ENCODE measurements around the gene SNHG17.
A peak's percentile ranks its signal among the peaks of the same experiment; 100 is the strongest.
"Not testable (repeated sequence)": the region's sequence is repeated elsewhere in the genome, so short reads cannot be mapped to it uniquely, and the experiment has no call there.

SNHG17 gene

GRCh38 chr20:38435555-38435939 is 419 bp upstream of the SNHG17 start:
- ATAC-seq (replicated peaks), result peak; percentile 6 to 10
- no peak for DNase-seq

DNA sequence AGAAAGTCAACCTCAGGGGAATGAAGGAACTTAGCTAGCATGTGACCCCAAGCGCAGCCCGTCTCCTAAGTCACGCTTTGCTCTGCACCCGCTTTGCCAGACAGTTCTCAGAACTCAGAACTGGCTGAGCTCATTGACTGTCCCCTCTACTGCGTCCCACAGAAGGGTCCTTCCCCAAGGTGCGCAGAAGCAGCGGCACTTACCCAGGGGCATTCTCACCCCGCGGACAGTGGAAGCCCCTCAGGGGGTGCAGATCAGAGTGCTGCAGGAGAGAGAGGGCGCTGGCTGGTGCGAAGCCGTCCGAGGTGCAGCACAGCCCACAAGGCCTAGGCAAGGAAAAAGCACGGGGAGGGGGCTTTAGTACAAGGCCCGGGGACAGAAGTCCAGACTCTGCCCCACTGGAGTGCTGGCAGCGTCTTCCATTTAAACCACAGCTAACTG is 807 bp downstream of the SNHG17 start:
- H3K9me3 Mint-ChIP-seq, result no peaks in the 10 kb centered on the region
- H3K4me3 Mint-ChIP-seq, result peak overlapping the region; percentile 91 to 92
- ATAC-seq (replicated peaks) (peak; percentile 53 to 54), DNase-seq (peak; percentile 19)
- H3K36me3 Mint-ChIP-seq, result peaks cover 38 to 52% of the 10 kb centered on the region in 2 donors
- peak overlapping the region; percentile 98 for H3K27ac Mint-ChIP-seq
- peaks cover 0 to 9% of the 10 kb centered on the region in 2 donors for H3K27me3 Mint-ChIP-seq
- H3K4me1 Mint-ChIP-seq, result peaks cover 31 to 43% of the 10 kb centered on the region in 2 donors

More at GRCh38 chr20:38435555-38435939, 419 bp upstream of the SNHG17 start:
- H3K4me3 Mint-ChIP-seq, result peak overlapping the region; percentile 91 to 92
- peak overlapping the region; percentile 98 for H3K27ac Mint-ChIP-seq
- peaks cover 26 to 36% of the 10 kb centered on the region in 2 donors for H3K4me1 Mint-ChIP-seq
- H3K36me3 Mint-ChIP-seq, result peaks cover 33 to 45% of the 10 kb centered on the region in 2 donors
- H3K9me3 Mint-ChIP-seq, result no peaks in the 10 kb centered on the region
- H3K27me3 Mint-ChIP-seq, result peaks cover 0 to 12% of the 10 kb centered on the region in 2 donors

DNA sequence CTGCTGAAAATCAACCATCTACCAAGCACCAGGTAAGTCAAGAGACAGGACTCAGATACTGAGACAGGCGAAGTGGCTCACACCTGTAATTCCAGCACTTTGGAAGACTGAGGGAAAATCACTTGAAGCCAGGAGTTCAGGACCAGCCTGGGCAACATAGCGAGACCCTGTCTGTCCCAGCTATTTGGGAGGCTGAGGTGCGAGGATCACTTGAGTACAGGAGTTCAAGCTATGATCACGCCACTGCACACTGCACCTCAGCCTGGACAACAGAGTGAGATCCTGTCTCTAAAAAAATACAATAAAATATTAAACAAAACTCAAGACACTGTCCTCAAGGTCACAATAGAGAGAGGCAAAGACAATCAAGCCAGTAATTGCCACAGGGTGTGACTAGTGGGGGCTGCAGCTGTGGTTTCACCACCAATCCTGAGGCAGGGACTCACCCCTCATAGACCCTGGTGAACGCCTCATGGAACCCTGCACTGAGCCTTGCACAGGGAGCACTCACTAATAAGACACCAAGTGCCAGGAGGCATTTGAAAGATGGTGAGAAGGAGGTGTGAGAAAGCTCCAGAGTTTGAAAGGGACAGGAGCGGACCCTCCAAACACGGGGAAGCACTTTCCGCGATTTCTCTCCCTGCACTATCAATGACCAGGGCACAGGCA is 1.7 kb downstream of the SNHG17 start:
- Mint-ChIP-seq H3K27ac (peak overlapping the region; percentile 98), H3K27me3 (peaks cover 0 to under 1% of the 10 kb centered on the region in 2 donors), H3K4me3 (peak overlapping the region; percentile 91 to 92), H3K36me3 (peaks cover 43 to 60% of the 10 kb centered on the region in 2 donors), H3K4me1 (peaks cover 36 to 52% of the 10 kb centered on the region in 2 donors), H3K9me3 (no peaks in the 10 kb centered on the region)
- DNase-seq (no peak), ATAC-seq (replicated peaks) (no peak)

- Mint-ChIP-seq H3K36me3 (peaks cover 43 to 65% of the 10 kb centered on the region in 2 donors), H3K4me1 (peaks cover 40 to 58% of the 10 kb centered on the region in 2 donors), H3K4me3 (peak overlapping the region; percentile 91 to 92), H3K27ac (peak overlapping the region; percentile 47)
- not testable (repeated sequence) for DNase-seq; H3K27me3 Mint-ChIP-seq; ATAC-seq (replicated peaks); H3K9me3 Mint-ChIP-seq
Observed at GRCh38 chr20:38432870-38433269, 2.3 kb downstream of the SNHG17 start.

DNA sequence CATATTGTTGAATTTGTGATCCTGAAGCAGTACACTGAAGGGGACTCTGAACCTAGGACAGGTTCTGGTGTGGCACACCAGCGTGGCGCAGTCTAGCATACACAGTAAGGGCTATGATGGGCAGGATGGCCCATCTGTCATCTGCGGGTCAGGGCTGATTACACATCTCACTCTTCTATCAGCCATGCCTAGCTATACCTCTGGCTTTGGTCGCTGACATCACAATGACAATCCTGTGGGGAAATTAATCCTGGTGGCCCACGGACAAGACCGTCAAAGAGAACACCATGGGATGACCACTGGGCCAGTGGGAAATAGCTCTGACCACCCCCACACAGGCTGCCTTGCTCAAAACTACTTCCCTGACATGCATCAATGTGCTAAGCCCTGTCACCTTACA is 2.8 kb downstream of the SNHG17 start:
- peaks cover 41 to 60% of the 10 kb centered on the region in 2 donors for H3K4me1 Mint-ChIP-seq
- peak overlapping the region; percentile 0 to 92 for H3K4me3 Mint-ChIP-seq
- DNase-seq (no peak), ATAC-seq (replicated peaks) (no peak)
- H3K27me3 Mint-ChIP-seq, result no peaks in the 10 kb centered on the region
- H3K36me3 Mint-ChIP-seq, result peaks cover 47 to 66% of the 10 kb centered on the region in 2 donors
- peak overlapping the region; percentile 37 for H3K27ac Mint-ChIP-seq
- H3K9me3 Mint-ChIP-seq, result no peaks in the 10 kb centered on the region

DNA sequence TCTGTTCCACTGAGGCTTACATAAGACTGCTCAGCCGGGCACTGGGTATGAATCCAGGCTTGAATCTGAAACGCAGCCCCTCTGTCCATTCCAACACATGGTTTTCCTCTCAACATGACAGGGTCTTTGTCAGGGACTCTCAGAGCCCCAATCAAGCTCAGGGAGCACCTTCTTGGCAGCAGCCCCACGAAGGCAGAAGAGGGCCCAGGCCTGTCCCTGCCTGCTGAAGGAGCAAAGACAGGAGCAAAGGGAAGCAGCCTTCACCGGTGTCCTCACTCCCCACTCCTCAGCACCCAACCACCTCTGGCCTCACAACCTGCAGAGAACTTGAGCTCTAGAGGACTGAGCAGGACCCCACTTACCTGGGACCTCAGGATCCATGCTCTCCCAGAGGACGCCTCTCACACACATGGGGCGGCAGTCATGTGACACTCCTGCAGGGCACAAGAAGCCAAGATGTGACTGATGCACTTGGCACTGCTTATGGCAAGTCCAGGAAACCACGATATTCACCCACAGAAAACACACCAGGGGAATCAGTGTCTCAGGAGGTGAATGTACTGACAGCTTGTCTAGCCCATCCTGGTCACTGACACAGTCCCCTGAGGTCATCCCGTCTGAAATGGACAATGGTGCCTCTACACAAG is 4.3 kb downstream of the SNHG17 start:
- no peak for ATAC-seq (replicated peaks)
- H3K4me1 Mint-ChIP-seq, result peaks cover 48 to 75% of the 10 kb centered on the region in 2 donors
- H3K27me3 Mint-ChIP-seq, result no peaks in the 10 kb centered on the region
- peak overlapping the region; percentile 28 to 46 for H3K4me3 Mint-ChIP-seq
- peak overlapping the region; percentile 5 for H3K27ac Mint-ChIP-seq
- H3K9me3 Mint-ChIP-seq, result no peaks in the 10 kb centered on the region
- no peak for DNase-seq
- peaks cover 61 to 81% of the 10 kb centered on the region in 2 donors for H3K36me3 Mint-ChIP-seq

- DNase-seq (no peak), ATAC-seq (replicated peaks) (no peak)
- H3K36me3 Mint-ChIP-seq, result peaks cover 60 to 82% of the 10 kb centered on the region in 2 donors
- H3K27me3 Mint-ChIP-seq, result no peaks in the 10 kb centered on the region
- peak overlapping the region; percentile 21 to 25 for H3K4me3 Mint-ChIP-seq
- H3K9me3 Mint-ChIP-seq, result no peaks in the 10 kb centered on the region
- H3K27ac Mint-ChIP-seq, result peak overlapping the region; percentile 84
- peaks cover 51 to 84% of the 10 kb centered on the region in 2 donors for H3K4me1 Mint-ChIP-seq
Observed at GRCh38 chr20:38429301-38429700, 5.8 kb downstream of the SNHG17 start.

- ATAC-seq (replicated peaks) (no peak), DNase-seq (no peak)
- peaks cover 49 to 80% of the 10 kb centered on the region in 2 donors for H3K4me1 Mint-ChIP-seq
- no peaks in the 10 kb centered on the region for H3K9me3 Mint-ChIP-seq
- peak overlapping the region; percentile 84 for H3K27ac Mint-ChIP-seq
- H3K4me3 Mint-ChIP-seq, result no peak overlapping the region
- peaks cover 56 to 78% of the 10 kb centered on the region in 2 donors for H3K36me3 Mint-ChIP-seq
- H3K27me3 Mint-ChIP-seq, result no peaks in the 10 kb centered on the region
Observed at GRCh38 chr20:38428800-38429199, 6.3 kb downstream of the SNHG17 start.

- Mint-ChIP-seq H3K9me3 (no peaks in the 10 kb centered on the region), H3K27me3 (no peaks in the 10 kb centered on the region), H3K27ac (no peak overlapping the region), H3K4me1 (peaks cover 49 to 72% of the 10 kb centered on the region in 2 donors), H3K4me3 (no peak overlapping the region), H3K36me3 (peaks cover 56 to 75% of the 10 kb centered on the region in 2 donors)
- no peak for DNase-seq
- no peak for ATAC-seq (replicated peaks)
Observed at GRCh38 chr20:38427655-38428023, 7.5 kb downstream of the SNHG17 start.

- Mint-ChIP-seq H3K27me3 (no peaks in the 10 kb centered on the region), H3K36me3 (peaks cover 61 to 75% of the 10 kb centered on the region in 2 donors), H3K27ac (peak overlapping the region; percentile 28), H3K9me3 (no peaks in the 10 kb centered on the region), H3K4me3 (no peak overlapping the region), H3K4me1 (peaks cover 46 to 66% of the 10 kb centered on the region in 2 donors)
- no peak for DNase-seq
- ATAC-seq (replicated peaks), result peak in 1 of 2 donors; percentile 39
Observed at GRCh38 chr20:38426006-38426897, 8.9 kb downstream of the SNHG17 start.

GRCh38 chr20:38424401-38424800 is 10.7 kb downstream of the SNHG17 start:
- Mint-ChIP-seq H3K27me3 (no peaks in the 10 kb centered on the region), H3K4me1 (peaks cover 37 to 53% of the 10 kb centered on the region in 2 donors), H3K4me3 (no peak overlapping the region), H3K36me3 (peaks cover 66 to 80% of the 10 kb centered on the region in 2 donors), H3K9me3 (no peaks in the 10 kb centered on the region), H3K27ac (peak overlapping the region; percentile 77)
- ATAC-seq (replicated peaks) (no peak), DNase-seq (no peak)

- Mint-ChIP-seq H3K27ac (peak overlapping the region; percentile 14), H3K4me3 (no peak overlapping the region), H3K4me1 (peaks cover 31 to 45% of the 10 kb centered on the region in 2 donors), H3K36me3 (peaks cover 68 to 81% of the 10 kb centered on the region in 2 donors), H3K9me3 (no peaks in the 10 kb centered on the region), H3K27me3 (no peaks in the 10 kb centered on the region)
- no peak for ATAC-seq (replicated peaks)
- no peak for DNase-seq
Observed at GRCh38 chr20:38423541-38423940, 11.6 kb downstream of the SNHG17 start.

- Mint-ChIP-seq H3K36me3 (peaks cover 68 to 80% of the 10 kb centered on the region in 2 donors), H3K9me3 (no peaks in the 10 kb centered on the region), H3K27me3 (no peaks in the 10 kb centered on the region), H3K27ac (peak overlapping the region; percentile 90), H3K4me1 (peaks cover 23 to 32% of the 10 kb centered on the region in 2 donors), H3K4me3 (peak overlapping the region in 1 of 2 donors; percentile 9)
- no peak for DNase-seq
- no peak for ATAC-seq (replicated peaks)
Observed at GRCh38 chr20:38421915-38422314, 13.2 kb downstream of the SNHG17 start.

Data from stimulated activated naive B cell treated with anti-CD40 and anti-IgM and Interleukin-4, amounts not matched to agents 10 μg/mL and 1 μg/mL and 100 μg/mL, for 72 hours (primary cell).